ENCODE measurements around the gene EPS8.
"Not testable (repeated sequence)": the region's sequence is repeated elsewhere in the genome, so short reads cannot be mapped to it uniquely, and the experiment has no call there.

The EPS8 gene

GRCh38 chr12:15756822-15757221 lies 32.4 kb downstream of the EPS8 start:
- no peak for TF ChIP-seq ZNF274 (IDR thresholded peaks at IDR 0.05; ENCODE audit: low read depth, low read length)
- no peak overlapping the region for H3K4me3 ChIP-seq (ENCODE audit: low read length)

- H3K4me3 ChIP-seq (ENCODE audit: low read length), result no peak overlapping the region
- no peak for TF ChIP-seq ZNF274 (IDR thresholded peaks at IDR 0.05; ENCODE audit: low read depth, low read length)
Observed at GRCh38 chr12:15754233-15754632, 35.0 kb downstream of the EPS8 start.

GRCh38 chr12:15752785-15753184 lies 36.4 kb downstream of the EPS8 start:
- no peak for TF ChIP-seq ZNF274 (IDR thresholded peaks at IDR 0.05; ENCODE audit: low read depth, low read length)
- no peak overlapping the region for H3K4me3 ChIP-seq (ENCODE audit: low read length)

GRCh38 chr12:15751741-15752140 lies 37.4 kb downstream of the EPS8 start:
- no peak overlapping the region for H3K4me3 ChIP-seq (ENCODE audit: low read length)
- no peak for TF ChIP-seq ZNF274 (IDR thresholded peaks at IDR 0.05; ENCODE audit: low read depth, low read length)

GRCh38 chr12:15749937-15750336 lies 39.3 kb downstream of the EPS8 start:
- no peak for TF ChIP-seq ZNF274 (IDR thresholded peaks at IDR 0.05; ENCODE audit: low read depth, low read length)
- H3K4me3 ChIP-seq (ENCODE audit: low read length), result no peak overlapping the region

GRCh38 chr12:15741870-15742269 lies 47.3 kb downstream of the EPS8 start:
- H3K4me3 ChIP-seq (ENCODE audit: low read length), result not testable (repeated sequence)

- no peak overlapping the region for H3K4me3 ChIP-seq (ENCODE audit: low read length)
- no peak for TF ChIP-seq ZNF274 (IDR thresholded peaks at IDR 0.05; ENCODE audit: low read depth, low read length)
Observed at GRCh38 chr12:15741082-15741481, 48.1 kb downstream of the EPS8 start.

- H3K4me3 ChIP-seq (ENCODE audit: low read length), result not testable (repeated sequence)
Observed at GRCh38 chr12:15740389-15740788, 48.8 kb downstream of the EPS8 start.

- H3K4me3 ChIP-seq (ENCODE audit: low read length), result no peak overlapping the region
- no peak for TF ChIP-seq ZNF274 (IDR thresholded peaks at IDR 0.05; ENCODE audit: low read depth, low read length)
Observed at GRCh38 chr12:15738438-15739015, 50.7 kb downstream of the EPS8 start.

GRCh38 chr12:15735837-15736615 lies 53.2 kb downstream of the EPS8 start:
- TF ChIP-seq ZNF274 (IDR thresholded peaks at IDR 0.05; ENCODE audit: low read depth, low read length), result no peak
- no peak overlapping the region for H3K4me3 ChIP-seq (ENCODE audit: low read length)

GRCh38 chr12:15733136-15733535 lies 56.1 kb downstream of the EPS8 start:
- H3K4me3 ChIP-seq (ENCODE audit: low read length), result no peak overlapping the region; the same call in 1 of the 2 replicates
- TF ChIP-seq ZNF274 (IDR thresholded peaks at IDR 0.05; ENCODE audit: low read depth, low read length), result no peak

- TF ChIP-seq ZNF274 (IDR thresholded peaks at IDR 0.05; ENCODE audit: low read depth, low read length), result no peak
Observed at GRCh38 chr12:15732341-15733061, 56.7 kb downstream of the EPS8 start.

GRCh38 chr12:15731940-15732339 lies 57.2 kb downstream of the EPS8 start:
- TF ChIP-seq ZNF274 (IDR thresholded peaks at IDR 0.05; ENCODE audit: low read depth, low read length), result no peak
- H3K4me3 ChIP-seq (ENCODE audit: low read length), result peak overlapping the region; percentile 25; the same call in 1 of the 2 replicates

More at GRCh38 chr12:15732341-15733061, 56.7 kb downstream of the EPS8 start:
- H3K4me3 ChIP-seq (ENCODE audit: low read length), result peak overlapping the region; percentile 25; the same call in 1 of the 2 replicates

- no peak overlapping the region for H3K4me3 ChIP-seq (ENCODE audit: low read length)
- TF ChIP-seq ZNF274 (IDR thresholded peaks at IDR 0.05; ENCODE audit: low read depth, low read length), result no peak
Observed at GRCh38 chr12:15729097-15729496, 60.1 kb downstream of the EPS8 start.

- no peak for TF ChIP-seq ZNF274 (IDR thresholded peaks at IDR 0.05; ENCODE audit: low read depth, low read length)
- H3K4me3 ChIP-seq (ENCODE audit: low read length), result no peak overlapping the region
Observed at GRCh38 chr12:15728118-15728598, 61.0 kb downstream of the EPS8 start.

All from GM08714 (cell line).